Body of pancreas (tissue), 4 donors: ENCODE results near the gene SYK.

Experiments used
- POLR2A ChIP-seq, 3 donors: fragments of 450-650 bp; IDR thresholded peaks; one replicate each; pipeline ENCODE4 v1.6.1; 2016; ENCODE audit warnings: antibody characterized with exemption in 3 of 3, mild to moderate bottlenecking in 2 of 3
- TF ChIP-seq, protein P1 (sequence below), 7 experiments: fragments of 450-650 bp in 4 of 7; fragments of 200-600 bp in 3 of 7; sonication (generic) in 3 of 7; IDR thresholded peaks; one replicate each; pipeline ENCODE4 v1.5.1; 2016 to 2019; ENCODE audit warnings: antibody characterized with exemption in 7 of 7

GRCh38 chr9:90815944-90816357, 14.3 kb downstream of the SYK start:
- TF ChIP-seq, protein P1, sequence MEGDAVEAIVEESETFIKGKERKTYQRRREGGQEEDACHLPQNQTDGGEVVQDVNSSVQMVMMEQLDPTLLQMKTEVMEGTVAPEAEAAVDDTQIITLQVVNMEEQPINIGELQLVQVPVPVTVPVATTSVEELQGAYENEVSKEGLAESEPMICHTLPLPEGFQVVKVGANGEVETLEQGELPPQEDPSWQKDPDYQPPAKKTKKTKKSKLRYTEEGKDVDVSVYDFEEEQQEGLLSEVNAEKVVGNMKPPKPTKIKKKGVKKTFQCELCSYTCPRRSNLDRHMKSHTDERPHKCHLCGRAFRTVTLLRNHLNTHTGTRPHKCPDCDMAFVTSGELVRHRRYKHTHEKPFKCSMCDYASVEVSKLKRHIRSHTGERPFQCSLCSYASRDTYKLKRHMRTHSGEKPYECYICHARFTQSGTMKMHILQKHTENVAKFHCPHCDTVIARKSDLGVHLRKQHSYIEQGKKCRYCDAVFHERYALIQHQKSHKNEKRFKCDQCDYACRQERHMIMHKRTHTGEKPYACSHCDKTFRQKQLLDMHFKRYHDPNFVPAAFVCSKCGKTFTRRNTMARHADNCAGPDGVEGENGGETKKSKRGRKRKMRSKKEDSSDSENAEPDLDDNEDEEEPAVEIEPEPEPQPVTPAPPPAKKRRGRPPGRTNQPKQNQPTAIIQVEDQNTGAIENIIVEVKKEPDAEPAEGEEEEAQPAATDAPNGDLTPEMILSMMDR (IDR thresholded peaks at IDR 0.05) = no peak
- TF ChIP-seq POLR2A (IDR thresholded peaks at IDR 0.05) = no peak
